Activated CD8-positive, alpha-beta T cell treated with anti-CD3 and anti-CD28 coated beads, Interleukin-2, amount 10 ng/mL, durations not matched to agents 7 days and 5 days (primary cell): ENCODE measurements around the gene LILRB5. TPM values are rescaled to one million over a fixed set of nuclear protein-coding genes. Genes with fewer than 3 reads are reported as not detected.
"Not testable (repeated sequence)": the region's sequence is repeated elsewhere in the genome, so short reads cannot be mapped to it uniquely, and the experiment has no call there.

Experiments used
- ATAC-seq: fragments of 150-1000 bp; cut with Tn5 transposase; one replicate; pipeline ENCODE4 v1.10.0; 2021; ENCODE audit warnings: moderate library complexity
- CTCF ChIA-PET: fragments of 350-600 bp; sonication (Branson Sonifier 250); formaldehyde crosslinking; loops from one replicate; lab custom pipeline; 2021; ENCODE audit warnings: antibody characterized with exemption; lab: Charles Lee
- POLR2A ChIA-PET: fragments of 350-600 bp; sonication (Branson Sonifier 250); formaldehyde crosslinking; loops from one replicate; lab custom pipeline; 2021; ENCODE audit warnings: antibody characterized with exemption; lab: Charles Lee
- DNase-seq: peaks from one replicate; pipeline ENCODE4 v3.0.0-alpha.2; 2020
- H3K27ac Mint-ChIP-seq: one replicate; pipeline ENCODE4 v1.8.0; 2021; ENCODE audit warnings: mild to moderate bottlenecking, mixed read lengths
- H3K27me3 Mint-ChIP-seq: one replicate; pipeline ENCODE4 v1.8.0; 2021; ENCODE audit warnings: low read depth, mixed read lengths
- H3K36me3 Mint-ChIP-seq: one replicate; pipeline ENCODE4 v1.8.0; 2021; ENCODE audit warnings: low read depth, mixed read lengths
- H3K4me1 Mint-ChIP-seq: one replicate; pipeline ENCODE4 v1.8.0; 2021; ENCODE audit warnings: low read depth, mixed read lengths
- H3K4me3 Mint-ChIP-seq: one replicate; pipeline ENCODE4 v1.8.0; 2021; ENCODE audit warnings: mild to moderate bottlenecking, mixed read lengths
- H3K9me3 Mint-ChIP-seq: one replicate; pipeline ENCODE4 v1.8.0; 2022; ENCODE audit warnings: mixed read lengths; ENCODE audit not compliant: insufficient read depth
- total RNA-seq, 2 experiments: library from RNA; stranded (reverse); gene quantifications; one replicate each; pipeline ENCODE4 v1.2.3, GENCODE V29; 2021

LILRB5 gene
- total RNA-seq, 2 experiments from 2014 or later: not detected

GRCh38 chr19:54239491-54240371, 17.3 kb downstream of the LILRB5 start:
- H3K36me3 Mint-ChIP-seq, POLR2A ChIA-PET, DNase-seq, H3K4me3 Mint-ChIP-seq, CTCF ChIA-PET, H3K4me1 Mint-ChIP-seq, H3K9me3 Mint-ChIP-seq, H3K27ac Mint-ChIP-seq: not testable (repeated sequence)
- H3K27me3 Mint-ChIP-seq: peaks cover 25% of the 10 kb centered on the region
- ATAC-seq: peak; percentile 27

- DNase-seq: no peak
- peaks cover 34% of the 10 kb centered on the region for H3K27me3 Mint-ChIP-seq
- H3K4me1 Mint-ChIP-seq: peaks cover 4% of the 10 kb centered on the region
- no peak for ATAC-seq
- no peaks in the 10 kb centered on the region for H3K9me3 Mint-ChIP-seq
- no peak overlapping the region for H3K27ac Mint-ChIP-seq
- POLR2A ChIA-PET: interaction anchor here (0.6 kb wide), 1 partner anchor 1883 kb away, joined by 4 read pairs; no protein-coding TSS in a partner anchor
- no peak overlapping the region for H3K4me3 Mint-ChIP-seq
- CTCF ChIA-PET: interaction anchor here (1.3 to 2.2 kb wide), 3 partner anchors 32 to 83 kb away, joined by 3 to 8 read pairs (median 6); no protein-coding TSS in a partner anchor
- no peaks in the 10 kb centered on the region for H3K36me3 Mint-ChIP-seq
These were observed 23.1 kb downstream of the LILRB5 start for GRCh38 chr19:54233941-54234340.

- no peaks in the 10 kb centered on the region for H3K36me3 Mint-ChIP-seq
- POLR2A ChIA-PET: no interaction called here
- ATAC-seq (peak; percentile 100), DNase-seq (peak; percentile 90)
- no peak overlapping the region for H3K27ac Mint-ChIP-seq
- no peaks in the 10 kb centered on the region for H3K9me3 Mint-ChIP-seq
- H3K27me3 Mint-ChIP-seq: peaks cover 33% of the 10 kb centered on the region
- no peak overlapping the region for H3K4me3 Mint-ChIP-seq
- H3K4me1 Mint-ChIP-seq: peaks cover 4% of the 10 kb centered on the region
- CTCF ChIA-PET: interaction anchor here (0.7 to 1.2 kb wide), 3 partner anchors 35 to 61 kb away, joined by 3 read pairs; no protein-coding TSS in a partner anchor
These were observed 25.8 kb downstream of the LILRB5 start for GRCh38 chr19:54231077-54231931.

- H3K27ac Mint-ChIP-seq: no peak overlapping the region
- ChIA-PET CTCF (interaction anchor here (1.7 kb wide), 1 partner anchor 62 kb away, joined by 5 read pairs; no protein-coding TSS in a partner anchor), POLR2A (no interaction called here)
- no peak for ATAC-seq
- H3K4me1 Mint-ChIP-seq: peaks cover 4% of the 10 kb centered on the region
- H3K36me3 Mint-ChIP-seq: no peaks in the 10 kb centered on the region
- no peak for DNase-seq
- peaks cover 28% of the 10 kb centered on the region for H3K27me3 Mint-ChIP-seq
- H3K9me3 Mint-ChIP-seq: no peaks in the 10 kb centered on the region
- no peak overlapping the region for H3K4me3 Mint-ChIP-seq
These were observed 27.0 kb downstream of the LILRB5 start for GRCh38 chr19:54230031-54230430.

- Mint-ChIP-seq H3K9me3 (no peaks in the 10 kb centered on the region), H3K27ac (no peak overlapping the region), H3K36me3 (no peaks in the 10 kb centered on the region), H3K27me3 (peaks cover 23% of the 10 kb centered on the region), H3K4me1 (peaks cover 4% of the 10 kb centered on the region), H3K4me3 (no peak overlapping the region)
- POLR2A ChIA-PET: interaction anchor here (0.7 kb wide), 1 partner anchor 28 kb away, joined by 3 read pairs; the partner anchor contains the start of gene RPS9
- CTCF ChIA-PET: interaction anchor here (0.6 to 1.7 kb wide), 2 partner anchors 40 to 61 kb away, joined by 3 to 5 read pairs; partner anchors contain the start of gene MBOAT7
- DNase-seq (no peak), ATAC-seq (no peak)
These were observed 27.9 kb downstream of the LILRB5 start for GRCh38 chr19:54229146-54229545.

- POLR2A ChIA-PET, H3K9me3 Mint-ChIP-seq, DNase-seq, H3K4me3 Mint-ChIP-seq, ATAC-seq, H3K27ac Mint-ChIP-seq, H3K36me3 Mint-ChIP-seq: not testable (repeated sequence)
- H3K27me3 Mint-ChIP-seq: peaks cover 11% of the 10 kb centered on the region
- CTCF ChIA-PET: interaction anchor here (1.7 kb wide), 1 partner anchor 41 kb away, joined by 5 read pairs; no protein-coding TSS in a partner anchor
- peaks cover 12% of the 10 kb centered on the region for H3K4me1 Mint-ChIP-seq
These were observed 32.5 kb downstream of the LILRB5 start for GRCh38 chr19:54224619-54225018.

- H3K36me3 Mint-ChIP-seq, DNase-seq, H3K27me3 Mint-ChIP-seq, H3K9me3 Mint-ChIP-seq, H3K27ac Mint-ChIP-seq, CTCF ChIA-PET, H3K4me3 Mint-ChIP-seq, POLR2A ChIA-PET, ATAC-seq: not testable (repeated sequence)
- peaks cover 12% of the 10 kb centered on the region for H3K4me1 Mint-ChIP-seq
These were observed 33.2 kb downstream of the LILRB5 start for GRCh38 chr19:54223937-54224281.

GRCh38 chr19:54223277-54223936, 33.7 kb downstream of the LILRB5 start:
- H3K36me3 Mint-ChIP-seq, POLR2A ChIA-PET, CTCF ChIA-PET, H3K9me3 Mint-ChIP-seq, H3K27me3 Mint-ChIP-seq, DNase-seq, ATAC-seq, H3K4me3 Mint-ChIP-seq: not testable (repeated sequence)
- peaks cover 12% of the 10 kb centered on the region for H3K4me1 Mint-ChIP-seq
- peak overlapping the region; percentile 33 for H3K27ac Mint-ChIP-seq

GRCh38 chr19:54222474-54223276, 34.4 kb downstream of the LILRB5 start, which contains the start of gene LILRB3:
Gene LILRB3 (minus strand): TSS chr19:54223007. CDS start chr19:54222976, 31 bp downstream.
- DNase-seq, H3K9me3 Mint-ChIP-seq, POLR2A ChIA-PET, H3K4me3 Mint-ChIP-seq, H3K27me3 Mint-ChIP-seq, ATAC-seq, H3K36me3 Mint-ChIP-seq, CTCF ChIA-PET: not testable (repeated sequence)
- Mint-ChIP-seq H3K27ac (peak within 1 kb of the TSS; percentile 33), H3K4me1 (peaks cover 12% of the 10 kb centered on the region)

- peaks cover 12% of the 10 kb centered on the region for H3K4me1 Mint-ChIP-seq
- H3K27ac Mint-ChIP-seq, H3K36me3 Mint-ChIP-seq, CTCF ChIA-PET, POLR2A ChIA-PET, ATAC-seq, H3K4me3 Mint-ChIP-seq, H3K27me3 Mint-ChIP-seq, H3K9me3 Mint-ChIP-seq, DNase-seq: not testable (repeated sequence)
These were observed 35.1 kb downstream of the LILRB5 start for GRCh38 chr19:54221947-54222346.
